ENCODE data around the gene CEP164. TPM values are rescaled to one million over a fixed set of nuclear protein-coding genes. Genes with fewer than 3 reads are reported as not detected.

The CEP164 gene
- total RNA-seq, 1 experiment from 2014 or later, result 22.2 TPM

DNA sequence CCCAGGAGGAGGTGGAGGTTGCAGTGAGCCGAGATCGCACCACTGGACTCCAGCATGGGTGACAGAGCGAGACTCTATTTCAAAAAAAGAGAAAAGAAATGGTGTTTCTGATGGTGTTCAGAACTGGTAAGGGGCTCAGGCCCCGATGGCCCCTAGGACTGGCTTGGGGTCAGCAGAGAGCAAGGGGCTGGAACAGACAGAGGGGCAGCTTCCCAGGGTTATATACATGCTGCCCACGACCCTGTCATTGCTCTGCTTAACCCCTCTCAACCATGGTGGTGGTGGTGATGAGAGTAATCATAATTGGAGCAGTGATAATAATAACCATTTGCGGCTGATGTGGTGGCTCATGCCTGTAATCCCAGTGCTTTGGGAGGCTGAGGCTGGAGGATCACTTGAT, 79.4 kb downstream of the CEP164 start (continued):
- no peak for TF ChIP-seq TCF7L2 (IDR thresholded peaks at IDR 0.05; ENCODE audit: borderline replicate concordance, extremely low read depth, insufficient read depth, insufficient read length)
- TF ChIP-seq EGR1 (IDR thresholded peaks at IDR 0.05; ENCODE audit: low read depth), result no peak

DNA sequence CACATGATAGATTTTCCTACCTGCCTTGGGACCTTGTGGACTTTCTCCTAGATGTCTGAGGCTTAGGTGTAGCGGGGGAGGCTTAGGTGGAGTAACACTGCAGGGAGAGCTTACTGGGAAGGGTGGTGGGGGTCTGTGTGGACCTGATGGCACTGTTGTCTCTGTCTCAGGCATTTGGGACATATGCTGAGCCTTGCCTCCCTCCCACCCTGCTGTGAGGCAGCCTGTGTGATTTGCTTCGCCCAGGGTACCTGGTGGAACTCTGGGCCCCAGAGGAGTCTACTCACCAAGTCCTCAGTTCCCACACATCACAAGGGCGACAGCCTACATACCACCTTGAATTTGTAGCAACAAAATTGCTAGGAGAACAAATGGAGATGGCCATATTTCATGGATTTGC, 80.7 kb downstream of the CEP164 start:
- Histone ChIP-seq H3K4me2 (ENCODE audit: low read length) (no peak overlapping the region), H3K36me3 (ENCODE audit: control insufficient read depth in 1 of 2, insufficient read depth in 2 of 2, low read length in 2 of 2) (0 out of 4 replicates have a peak, but pooled peaks cover 0 to 2% of the 10 kb centered on the region in 2 experiments), H3K9me3 (ENCODE audit: control insufficient read depth in 1 of 2, insufficient read depth in 1 of 2, low read depth in 1 of 2, low read length in 2 of 2) (no peaks in the 10 kb centered on the region), H3K79me2 (ENCODE audit: insufficient read depth, low read length) (no peaks in the 10 kb centered on the region), H3K4me3 (replicated peaks in 1 of 2; ENCODE audit: low read depth in 1 of 2, low read length in 2 of 2) (no peak overlapping the region), H3K9me2 (ENCODE audit: insufficient read depth) (no peaks in the 10 kb centered on the region), H2AFZ (ENCODE audit: low read depth, low read length, poor library complexity, severe bottlenecking) (no peak overlapping the region), H3K4me1 (ENCODE audit: control insufficient read depth in 1 of 2, insufficient read depth in 2 of 2, low read length in 2 of 2) (no peaks in the 10 kb centered on the region), H4K20me1 (ENCODE audit: insufficient read depth) (no peaks in the 10 kb centered on the region), H3K9ac (ENCODE audit: low read length) (no peak overlapping the region), H3K27ac (ENCODE audit: low read depth, low read length) (no peak overlapping the region), H3K27me3 (ENCODE audit: insufficient read depth, low read length) (no peaks in the 10 kb centered on the region)
- TF ChIP-seq, protein P1, sequence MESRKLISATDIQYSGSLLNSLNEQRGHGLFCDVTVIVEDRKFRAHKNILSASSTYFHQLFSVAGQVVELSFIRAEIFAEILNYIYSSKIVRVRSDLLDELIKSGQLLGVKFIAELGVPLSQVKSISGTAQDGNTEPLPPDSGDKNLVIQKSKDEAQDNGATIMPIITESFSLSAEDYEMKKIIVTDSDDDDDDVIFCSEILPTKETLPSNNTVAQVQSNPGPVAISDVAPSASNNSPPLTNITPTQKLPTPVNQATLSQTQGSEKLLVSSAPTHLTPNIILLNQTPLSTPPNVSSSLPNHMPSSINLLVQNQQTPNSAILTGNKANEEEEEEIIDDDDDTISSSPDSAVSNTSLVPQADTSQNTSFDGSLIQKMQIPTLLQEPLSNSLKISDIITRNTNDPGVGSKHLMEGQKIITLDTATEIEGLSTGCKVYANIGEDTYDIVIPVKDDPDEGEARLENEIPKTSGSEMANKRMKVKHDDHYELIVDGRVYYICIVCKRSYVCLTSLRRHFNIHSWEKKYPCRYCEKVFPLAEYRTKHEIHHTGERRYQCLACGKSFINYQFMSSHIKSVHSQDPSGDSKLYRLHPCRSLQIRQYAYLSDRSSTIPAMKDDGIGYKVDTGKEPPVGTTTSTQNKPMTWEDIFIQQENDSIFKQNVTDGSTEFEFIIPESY (IDR thresholded peaks at IDR 0.05; ENCODE audit: extremely low read depth, insufficient replicate concordance, low read length), result no peak
- TF ChIP-seq POLR2A (IDR thresholded peaks at IDR 0.05; ENCODE audit: borderline replicate concordance, extremely low read depth, insufficient read depth, insufficient read length) (no peak), CBX3 (IDR thresholded peaks at IDR 0.05; ENCODE audit: low read depth) (no peak)
- no TSS peak for BruUV-seq (replicated peaks)
- POLR2A ChIA-PET, result no interaction called here
- intact Hi-C loops (cut with micrococcal nuclease), result no loop called here
- CTCF ChIA-PET, result no interaction called here
- no peak for DNase-seq (ENCODE audit: low read depth, low spot score)
- no peak for ATAC-seq
- RAD21 ChIA-PET (ENCODE audit: low non-redundant PET in 1 of 2, low total read pairs in 2 of 2, uncharacterized antibody in 2 of 2, unreplicated experiment in 2 of 2), result no interaction called here

- Histone ChIP-seq H2AFZ (ENCODE audit: low read depth, low read length, poor library complexity, severe bottlenecking) (no peak overlapping the region), H3K27me3 (ENCODE audit: insufficient read depth, low read length) (no peaks in the 10 kb centered on the region), H3K9me2 (ENCODE audit: insufficient read depth) (no peaks in the 10 kb centered on the region), H3K4me2 (ENCODE audit: low read length) (no peak overlapping the region), H3K27ac (ENCODE audit: low read depth, low read length) (no peak overlapping the region), H3K4me1 (ENCODE audit: control insufficient read depth in 1 of 2, insufficient read depth in 2 of 2, low read length in 2 of 2) (no peaks in the 10 kb centered on the region), H3K36me3 (ENCODE audit: control insufficient read depth in 1 of 2, insufficient read depth in 2 of 2, low read length in 2 of 2) (0 out of 4 replicates have a peak, but pooled peaks cover 0 to 2% of the 10 kb centered on the region in 2 experiments), H3K9ac (ENCODE audit: low read length) (no peak overlapping the region), H4K20me1 (ENCODE audit: insufficient read depth) (no peaks in the 10 kb centered on the region), H3K4me3 (replicated peaks in 1 of 2; ENCODE audit: low read depth in 1 of 2, low read length in 2 of 2) (no peak overlapping the region), H3K9me3 (ENCODE audit: control insufficient read depth in 1 of 2, insufficient read depth in 1 of 2, low read depth in 1 of 2, low read length in 2 of 2) (no peaks in the 10 kb centered on the region), H3K79me2 (ENCODE audit: insufficient read depth, low read length) (no peaks in the 10 kb centered on the region)
- POLR2A ChIA-PET, result no interaction called here
- BruUV-seq (replicated peaks), result no TSS peak
- CTCF ChIA-PET, result no interaction called here
- DNase-seq (ENCODE audit: low read depth, low spot score) (no peak), ATAC-seq (no peak)
- RAD21 ChIA-PET (ENCODE audit: low non-redundant PET in 1 of 2, low total read pairs in 2 of 2, uncharacterized antibody in 2 of 2, unreplicated experiment in 2 of 2), result no interaction called here
- intact Hi-C loops (cut with micrococcal nuclease), result no loop called here
- TF ChIP-seq CEBPB (IDR thresholded peaks at IDR 0.05; ENCODE audit: low read depth) (no peak), CTCF (IDR thresholded peaks at IDR 0.05 in 2 of 3, conservative IDR thresholded peaks at IDR 0.05 in 1 of 3; ENCODE audit: borderline replicate concordance in 1 of 3, insufficient read depth in 1 of 3, low read depth in 2 of 3, low read length in 2 of 3) (no peak), TCF7L2 (IDR thresholded peaks at IDR 0.05; ENCODE audit: borderline replicate concordance, extremely low read depth, insufficient read depth, insufficient read length) (no peak), RAD21 (IDR thresholded peaks at IDR 0.05; ENCODE audit: low read depth) (no peak), YY1 (IDR thresholded peaks at IDR 0.05; ENCODE audit: extremely low read depth, insufficient replicate concordance, low read depth, low read length) (no peak), ATF3 (IDR thresholded peaks at IDR 0.05) (no peak), EZH2 (IDR thresholded peaks at IDR 0.05) (no peak), SP1 (IDR thresholded peaks at IDR 0.05; ENCODE audit: low read depth) (no peak), EGR1 (IDR thresholded peaks at IDR 0.05; ENCODE audit: low read depth) (no peak), CBX3 (IDR thresholded peaks at IDR 0.05; ENCODE audit: low read depth) (no peak), ZNF274 (IDR thresholded peaks at IDR 0.05; ENCODE audit: low read depth, low read length) (no peak), POLR2A (IDR thresholded peaks at IDR 0.05; ENCODE audit: borderline replicate concordance, extremely low read depth, insufficient read depth, insufficient read length) (no peak)
- TF ChIP-seq, protein P2, sequence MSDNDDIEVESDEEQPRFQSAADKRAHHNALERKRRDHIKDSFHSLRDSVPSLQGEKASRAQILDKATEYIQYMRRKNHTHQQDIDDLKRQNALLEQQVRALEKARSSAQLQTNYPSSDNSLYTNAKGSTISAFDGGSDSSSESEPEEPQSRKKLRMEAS (IDR thresholded peaks at IDR 0.05), result no peak
Measured at GRCh38 chr11:117409511-117409910, 81.9 kb downstream of the CEP164 start.
